Common myeloid progenitor, CD34-positive (primary cell): ENCODE data around the gene LTBP3.

ENCODE experiments used
- CTCF ChIA-PET: fragments of 350-600 bp; sonication (Branson Sonifier 250); formaldehyde crosslinking; loops from one replicate; lab custom pipeline; 2021; ENCODE audit warnings: antibody characterized with exemption; lab: Charles Lee
- POLR2A ChIA-PET: fragments of 350-600 bp; sonication (Branson Sonifier 250); formaldehyde crosslinking; loops from one replicate; lab custom pipeline; 2021; ENCODE audit warnings: antibody characterized with exemption; lab: Charles Lee
- DNase-seq, 3 donors: peaks; one replicate each; pipeline versions ENCODE4 v3.0.0 to v3.0.0-alpha.2; 2013
- H3K27ac ChIP-seq, 2 experiments: 1 replicate in 1 of 2; 2 replicates in 1 of 2; pipeline ENCODE4 v1.7.0; 2013; ENCODE audit warnings: inconsistent platforms in 2 of 2, low read length in 2 of 2, mild to moderate bottlenecking in 2 of 2, low read depth in 1 of 2, moderate library complexity in 1 of 2; ENCODE audit not compliant: severe bottlenecking in 2 of 2, insufficient read depth in 1 of 2, poor library complexity in 1 of 2
- H3K27me3 ChIP-seq, 5 experiments: replicated peaks in 2 of 5; 1 replicate in 3 of 5; 2 replicates in 2 of 5; pipeline versions ENCODE4 v1.6.1 to v1.7.0; 2013; ENCODE audit warnings: low read length in 4 of 5, mild to moderate bottlenecking in 2 of 5, moderate library complexity in 2 of 5, inconsistent platforms in 1 of 5; ENCODE audit not compliant: insufficient read depth in 5 of 5, control insufficient read depth in 4 of 5
- H3K36me3 ChIP-seq, 4 experiments: 1 replicate in 2 of 4; 2 replicates in 2 of 4; pipeline versions ENCODE4 v1.6.1 to v1.7.0; 2013; ENCODE audit warnings: low read length in 3 of 4, control low read depth in 1 of 4, mild to moderate bottlenecking in 1 of 4; ENCODE audit not compliant: control insufficient read depth in 4 of 4, insufficient read depth in 4 of 4
- H3K4me1 ChIP-seq, 4 experiments: 1 replicate in 3 of 4; 2 replicates in 1 of 4; pipeline versions ENCODE4 v1.6.1 to v1.7.1; 2013; ENCODE audit warnings: low read length in 3 of 4, mild to moderate bottlenecking in 3 of 4, control low read depth in 1 of 4, inconsistent platforms in 1 of 4, moderate library complexity in 1 of 4; ENCODE audit not compliant: control insufficient read depth in 4 of 4, insufficient read depth in 4 of 4; ENCODE audit errors: control extremely low read depth in 1 of 4
- H3K4me3 ChIP-seq, 7 experiments: 1 replicate in 4 of 7; 2 replicates in 3 of 7; pipeline versions ENCODE4 v1.5.1 to v1.7.0; 2013; ENCODE audit warnings: mild to moderate bottlenecking in 7 of 7, low read length in 6 of 7, moderate library complexity in 6 of 7, inconsistent platforms in 2 of 7, low read depth in 2 of 7, control low read depth in 1 of 7; ENCODE audit not compliant: insufficient read depth in 4 of 7, control insufficient read depth in 1 of 7; ENCODE audit errors: extremely low read depth in 1 of 7
- H3K9me3 ChIP-seq, 5 experiments: 1 replicate in 4 of 5; 2 replicates in 1 of 5; pipeline versions ENCODE4 v1.6.1 to v1.7.1; 2013; ENCODE audit warnings: low read length in 4 of 5, mild to moderate bottlenecking in 2 of 5, inconsistent platforms in 1 of 5, low read depth in 1 of 5, moderate library complexity in 1 of 5; ENCODE audit not compliant: control insufficient read depth in 4 of 5, insufficient read depth in 2 of 5; ENCODE audit errors: control extremely low read depth in 1 of 5
- WGBS: methylation state at CpG from one replicate; pipeline ENCODE4 v1.1.5; 2013; ENCODE audit not compliant: insufficient coverage; 5-methylcytosine and 5-hydroxymethylcytosine counted together

The LTBP3 gene

GRCh38 chr11:65545853-65546216 is 12.3 kb downstream of the LTBP3 start:
- DNase-seq = no peak
- WGBS = 22% methylated on average over 4 of the region's 4 CpGs
- H3K27me3 ChIP-seq = no peaks in the 10 kb centered on the region
- CTCF ChIA-PET = interaction anchor here (1.3 to 21.8 kb wide), 5 partner anchors 9 to 37 kb away, joined by 3 to 262 read pairs (median 4); partner anchors contain the start of genes EHBP1L1, FAM89B, LTBP3 and ZNRD2
- POLR2A ChIA-PET = no interaction called here
- H3K4me3 ChIP-seq = peak overlapping the region in 3 of 7 experiments; percentile 19 to 54 (median 47)
- H3K9me3 ChIP-seq = no peaks in the 10 kb centered on the region
- H3K4me1 ChIP-seq = peaks cover 8 to 50% (median 44%) of the 10 kb centered on the region in 4 experiments
- peak overlapping the region in 1 of 2 experiments; percentile 50 for H3K27ac ChIP-seq
- H3K36me3 ChIP-seq = peaks cover under 1 to 21% (median 13%) of the 10 kb centered on the region in 4 experiments

- Histone ChIP-seq H3K4me1 (peaks cover 6 to 49% (median 45%) of the 10 kb centered on the region in 4 experiments), H3K27me3 (no peaks in the 10 kb centered on the region), H3K27ac (no peak overlapping the region), H3K9me3 (no peaks in the 10 kb centered on the region), H3K4me3 (no peak overlapping the region), H3K36me3 (peaks cover 0 to 25% (median 15%) of the 10 kb centered on the region in 4 experiments)
- WGBS = 100% methylated on average over 2 of the region's 3 CpGs
- DNase-seq = no peak
- ChIA-PET CTCF (interaction anchor here (3.0 to 21.8 kb wide), 5 partner anchors 9 to 52 kb away, joined by 14 to 262 read pairs (median 89); partner anchors contain the start of genes EHBP1L1, FAM89B, KCNK7 and LTBP3), POLR2A (no interaction called here)
Observed at GRCh38 chr11:65542738-65543390, 15.3 kb downstream of the LTBP3 start.

GRCh38 chr11:65541093-65541982 is 16.8 kb downstream of the LTBP3 start:
- H3K9me3 ChIP-seq = no peaks in the 10 kb centered on the region
- 44% methylated on average over 12 of the region's 18 CpGs for WGBS
- peak overlapping the region in 1 of 2 experiments; percentile 47 for H3K27ac ChIP-seq
- peak overlapping the region in 5 of 7 experiments; percentile 69 to 87 (median 76) for H3K4me3 ChIP-seq
- H3K4me1 ChIP-seq = peaks cover 6 to 36% (median 32%) of the 10 kb centered on the region in 4 experiments
- DNase-seq = no peak
- POLR2A ChIA-PET = interaction anchor here (1.0 to 2.3 kb wide), 5 partner anchors 11 to 34 kb away, joined by 3 to 13 read pairs (median 7); partner anchors contain the start of genes EHBP1L1, FAM89B and ZNRD2
- peaks cover 0 to 32% (median 23%) of the 10 kb centered on the region in 4 experiments for H3K36me3 ChIP-seq
- H3K27me3 ChIP-seq = no peaks in the 10 kb centered on the region
- CTCF ChIA-PET = interaction anchor here (0.5 to 21.8 kb wide), 16 partner anchors 10 to 732 kb away, joined by 3 to 262 read pairs (median 6); partner anchors contain the start of genes EHBP1L1, FAM89B, KCNK7 and LTBP3

- Histone ChIP-seq H3K4me1 (peaks cover 3 to 28% (median 25%) of the 10 kb centered on the region in 4 experiments), H3K9me3 (no peaks in the 10 kb centered on the region), H3K36me3 (peaks cover 0 to 41% (median 29%) of the 10 kb centered on the region in 4 experiments), H3K27ac (peak overlapping the region in 1 of 2 experiments; percentile 49), H3K4me3 (peak overlapping the region; percentile 41 to 87 (median 72)), H3K27me3 (no peaks in the 10 kb centered on the region)
- WGBS = under 1% methylated on average over 61 of the region's 78 CpGs
- peak; percentile 82 to 89 (median 87) for DNase-seq
- POLR2A ChIA-PET = interaction anchor here (1.0 to 2.3 kb wide), 6 partner anchors 12 to 52 kb away, joined by 3 to 13 read pairs (median 6); partner anchors contain the start of genes EHBP1L1, FAM89B and ZNRD2
- CTCF ChIA-PET = interaction anchor here (0.6 to 21.8 kb wide), 16 partner anchors 10 to 165 kb away, joined by 3 to 262 read pairs (median 6); partner anchors contain the start of genes EHBP1L1, FAM89B, KCNK7 and LTBP3
Observed at GRCh38 chr11:65540290-65541092, 17.7 kb downstream of the LTBP3 start.

GRCh38 chr11:65539744-65540289 is 18.3 kb downstream of the LTBP3 start:
- CTCF ChIA-PET = interaction anchor here (0.7 to 21.8 kb wide), 11 partner anchors 9 to 164 kb away, joined by 3 to 262 read pairs (median 14); partner anchors contain the start of genes EHBP1L1, FAM89B, KCNK7 and LTBP3
- H3K36me3 ChIP-seq = peaks cover 2 to 48% (median 33%) of the 10 kb centered on the region in 4 experiments
- no peaks in the 10 kb centered on the region for H3K9me3 ChIP-seq
- H3K27ac ChIP-seq = peak overlapping the region in 1 of 2 experiments; percentile 49
- WGBS = 13% methylated on average over 38 of the region's 60 CpGs
- POLR2A ChIA-PET = interaction anchor here (0.7 to 2.3 kb wide), 6 partner anchors 13 to 53 kb away, joined by 3 to 13 read pairs (median 4); partner anchors contain the start of genes EHBP1L1 and ZNRD2
- H3K4me3 ChIP-seq = peak overlapping the region; percentile 41 to 87 (median 72)
- H3K27me3 ChIP-seq = no peaks in the 10 kb centered on the region
- H3K4me1 ChIP-seq = peaks cover 3 to 27% (median 24%) of the 10 kb centered on the region in 4 experiments
- no peak for DNase-seq
